Measurements from ENCODE around the gene TAOK1. TPM values are rescaled to one million over a fixed set of nuclear protein-coding genes. Genes with fewer than 3 reads are reported as not detected.
A peak's percentile ranks its signal among the peaks of the same experiment; 100 is the strongest.

Gene TAOK1
- total RNA-seq, 1 donor from 2014 or later = 127 TPM

DNA sequence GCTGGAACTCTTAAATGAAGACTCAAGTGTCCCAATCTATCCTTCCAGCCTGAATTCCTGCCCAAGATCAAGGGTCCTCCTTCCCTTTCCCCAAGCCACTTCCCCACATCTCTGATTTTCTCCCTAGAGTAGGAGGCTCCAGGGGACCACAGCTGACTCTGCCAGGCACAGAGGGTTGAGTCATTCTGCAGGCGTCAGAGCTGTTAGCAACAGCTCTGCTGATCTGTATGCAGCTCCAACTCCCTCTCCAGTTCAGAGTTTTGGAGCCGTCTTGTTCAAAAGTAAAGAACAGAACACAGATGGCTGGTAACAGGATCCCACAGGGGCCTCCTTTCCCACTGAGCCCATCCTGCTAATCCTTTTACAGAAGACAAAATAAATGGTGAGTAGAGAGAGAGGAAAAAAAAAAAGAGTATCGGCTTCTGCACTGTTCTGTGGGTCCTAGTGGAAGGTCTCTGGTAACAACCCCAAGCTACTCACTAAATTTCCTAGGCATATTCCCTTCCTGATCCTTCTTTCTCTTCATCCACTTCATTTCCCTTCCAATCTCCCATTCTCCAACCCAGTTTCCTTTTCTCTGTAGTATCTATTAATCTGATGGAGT, 13.4 kb upstream of the TAOK1 start:
- peak in 1 of 2 donors; percentile 73 for DNase-seq (ENCODE audit: low spot score in 2 of 2)
- FAIRE-seq = no peak

DNA sequence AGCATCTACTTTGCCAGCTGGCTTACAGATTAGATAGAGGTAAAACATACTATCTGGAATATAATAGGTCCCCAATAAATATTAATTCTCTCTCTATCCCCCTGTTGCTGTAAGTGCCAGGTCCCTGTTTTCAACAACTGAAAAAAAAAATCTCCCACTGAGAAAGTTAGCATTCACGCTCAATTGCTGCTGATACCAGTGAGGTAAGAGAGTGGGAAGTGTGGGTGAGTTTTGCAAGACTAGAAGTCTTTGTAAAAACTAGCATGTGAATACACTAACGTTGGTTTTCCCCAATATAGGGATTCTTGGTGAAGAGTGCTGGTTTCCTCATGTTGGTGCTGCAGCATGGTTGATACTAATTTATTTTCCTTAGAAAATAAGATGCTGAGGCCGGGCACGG, 11.7 kb upstream of the TAOK1 start:
- no peak for FAIRE-seq

DNA sequence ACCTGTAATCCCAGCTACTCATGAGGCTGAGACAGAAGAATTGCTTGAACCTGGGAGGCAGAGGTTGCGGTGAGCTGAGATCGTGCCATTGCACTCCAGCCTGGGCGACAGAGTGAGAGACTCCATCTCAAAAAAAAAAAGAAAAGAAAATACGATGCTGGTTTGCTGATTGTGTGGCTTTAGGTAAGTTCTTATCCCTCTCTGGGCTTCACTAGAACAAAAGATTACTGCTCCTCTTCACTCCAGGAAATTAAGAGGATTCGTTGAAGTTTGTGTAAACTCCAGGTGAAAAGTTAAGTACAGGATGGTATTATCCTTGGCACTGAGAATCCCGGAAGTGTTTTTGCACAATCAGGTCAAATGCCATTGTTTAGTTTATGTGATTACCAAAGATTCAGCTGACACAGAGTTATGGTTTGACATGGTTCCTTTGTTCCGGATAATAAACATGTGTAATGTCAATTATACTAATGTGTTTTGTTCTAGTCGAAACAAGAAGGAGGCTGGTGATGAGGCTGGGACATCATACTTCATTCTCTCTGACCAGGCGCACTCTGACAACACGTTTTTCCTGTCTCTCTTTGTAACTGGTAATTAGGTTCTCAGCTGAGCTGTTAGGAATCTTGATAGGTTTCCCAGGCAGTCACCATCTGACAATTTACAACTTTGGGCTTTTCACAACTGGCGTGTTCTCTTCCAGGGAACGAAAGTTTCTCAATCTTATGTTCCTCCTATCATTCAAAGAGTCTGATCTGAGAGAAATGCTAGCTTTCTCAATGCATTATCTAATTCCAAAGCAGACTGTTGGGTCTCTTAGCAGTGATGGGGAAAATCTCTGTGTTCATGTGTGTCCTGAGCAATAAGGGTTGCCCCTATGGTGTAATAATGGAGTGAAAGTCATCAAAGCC, 10.8 kb upstream of the TAOK1 start:
- FAIRE-seq (no peak), DNase-seq (ENCODE audit: low spot score in 2 of 2) (no peak)

More for the DNA sequence above, 11.7 kb upstream of the TAOK1 start:
- no peak for DNase-seq (ENCODE audit: low spot score in 2 of 2)

DNA sequence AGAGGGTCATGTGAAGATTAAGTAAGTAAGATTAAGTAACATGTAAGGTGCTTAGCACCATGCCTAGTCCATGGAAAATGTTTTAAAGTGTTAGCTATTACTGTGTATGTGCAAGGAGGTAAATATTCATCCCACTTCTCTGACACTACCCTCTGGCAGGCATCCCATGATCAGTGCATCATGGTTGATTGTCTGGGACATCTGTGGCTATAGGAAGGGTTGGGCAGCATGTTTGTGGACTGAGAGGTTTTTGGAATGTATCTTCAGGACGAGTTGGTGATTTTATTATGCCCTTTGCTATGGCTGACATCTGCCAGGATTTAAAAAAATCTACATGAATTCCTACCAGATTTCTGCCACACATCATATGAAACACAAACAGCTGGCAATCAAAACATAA, 6.5 kb upstream of the TAOK1 start:
- DNase-seq (ENCODE audit: low spot score in 2 of 2) (no peak), FAIRE-seq (no peak)

DNA sequence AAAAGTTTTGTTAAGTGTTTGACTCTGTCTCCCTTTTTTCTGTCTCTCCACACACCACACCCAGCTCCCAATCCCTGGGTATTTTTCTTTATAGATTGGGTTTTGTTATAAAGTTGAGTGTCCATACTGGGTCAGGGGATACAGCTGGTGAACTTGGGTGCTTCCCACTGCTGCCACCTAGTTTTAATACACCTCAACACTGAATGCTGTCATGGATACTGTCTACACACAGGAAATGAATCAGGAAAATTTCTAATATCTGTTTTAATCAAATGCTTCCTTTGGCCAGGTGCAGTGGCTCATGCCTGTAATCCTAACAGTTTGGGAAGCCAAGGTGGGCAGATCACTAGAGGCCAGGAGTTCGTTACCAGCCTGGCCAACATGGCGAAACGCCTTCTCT, 5.3 kb upstream of the TAOK1 start:
- FAIRE-seq (no peak), DNase-seq (ENCODE audit: low spot score in 2 of 2) (no peak)

DNA sequence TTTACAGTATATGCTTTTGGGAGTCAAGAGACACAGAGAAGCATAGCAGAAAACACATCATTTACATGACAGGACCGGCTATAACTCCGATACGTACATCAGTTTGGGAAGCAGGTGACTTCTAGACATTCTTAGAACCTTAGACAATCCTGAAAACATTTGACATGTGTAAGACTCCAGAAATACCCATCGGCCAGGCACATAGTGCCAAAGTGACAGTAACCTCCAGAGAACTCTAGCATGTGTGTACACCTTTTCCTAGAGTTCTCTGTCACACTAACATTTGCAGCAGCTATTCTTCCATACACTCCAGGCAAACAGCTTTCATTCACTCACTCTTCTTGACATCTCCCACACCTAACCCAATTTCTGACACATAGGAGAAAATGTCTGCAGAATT, 3.4 kb upstream of the TAOK1 start:
- no peak for DNase-seq (ENCODE audit: low spot score in 2 of 2)
- no peak for FAIRE-seq

DNA sequence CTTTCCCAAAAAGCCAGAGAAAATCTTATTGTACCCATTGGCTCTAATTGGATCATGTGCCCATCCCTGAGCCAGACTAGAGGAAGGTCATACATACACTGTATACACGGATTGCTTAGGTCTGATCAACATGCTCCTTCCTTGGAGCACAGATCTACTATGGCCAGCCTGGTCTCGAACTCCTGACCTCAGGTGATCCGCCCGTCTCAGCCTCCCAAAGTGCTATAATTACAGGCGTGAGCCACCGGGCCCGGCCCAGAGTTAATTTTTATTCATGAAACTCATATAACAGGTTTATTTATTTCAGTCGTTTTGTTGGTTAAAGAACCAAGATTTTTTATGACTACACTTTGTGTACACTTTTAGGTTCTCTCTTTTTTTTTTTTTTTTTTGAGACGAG, 1.2 kb upstream of the TAOK1 start:
- DNase-seq (ENCODE audit: low spot score in 2 of 2) (no peak), FAIRE-seq (no peak)

DNA sequence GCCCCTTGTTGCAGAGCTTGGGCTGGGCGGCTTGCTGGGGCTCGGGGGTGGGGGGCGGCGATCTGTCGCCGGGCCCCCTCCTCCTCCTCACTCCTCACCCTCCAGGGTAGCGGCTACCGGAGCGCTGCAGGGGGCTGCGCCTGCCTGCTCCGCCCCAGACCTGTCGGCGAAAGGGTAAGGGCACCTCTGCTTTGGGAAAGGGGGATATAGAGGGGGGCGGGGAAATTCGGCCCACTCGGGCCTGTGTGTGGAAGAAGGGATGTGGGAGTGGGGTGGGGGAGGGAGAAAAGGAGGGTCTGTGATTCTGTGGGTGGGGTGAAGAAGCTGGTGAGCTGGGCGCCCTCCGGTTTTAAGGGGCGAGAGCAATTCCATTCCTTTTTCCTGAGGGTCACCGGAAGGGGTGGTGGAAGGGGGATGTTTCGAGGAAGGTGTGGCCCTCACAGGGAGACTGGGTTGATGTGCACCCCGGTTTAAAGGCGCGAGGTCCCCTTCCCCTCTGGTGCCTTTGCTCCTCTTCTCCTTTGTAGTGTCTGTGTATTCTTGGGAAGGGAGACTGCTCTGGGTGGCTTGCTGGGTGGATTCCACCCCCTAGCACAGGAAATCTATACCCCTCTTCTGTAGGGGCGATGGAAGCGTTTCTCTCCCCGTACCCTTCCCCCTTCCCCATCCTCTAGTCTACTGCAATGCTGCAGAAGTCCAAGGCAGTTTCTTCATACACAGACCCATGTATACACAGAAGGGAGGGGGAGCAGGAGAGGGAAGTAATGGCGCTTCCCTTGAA, 878 bp downstream of the TAOK1 start:
- no peak for DNase-seq (ENCODE audit: low spot score in 2 of 2)
- FAIRE-seq = no peak

DNA sequence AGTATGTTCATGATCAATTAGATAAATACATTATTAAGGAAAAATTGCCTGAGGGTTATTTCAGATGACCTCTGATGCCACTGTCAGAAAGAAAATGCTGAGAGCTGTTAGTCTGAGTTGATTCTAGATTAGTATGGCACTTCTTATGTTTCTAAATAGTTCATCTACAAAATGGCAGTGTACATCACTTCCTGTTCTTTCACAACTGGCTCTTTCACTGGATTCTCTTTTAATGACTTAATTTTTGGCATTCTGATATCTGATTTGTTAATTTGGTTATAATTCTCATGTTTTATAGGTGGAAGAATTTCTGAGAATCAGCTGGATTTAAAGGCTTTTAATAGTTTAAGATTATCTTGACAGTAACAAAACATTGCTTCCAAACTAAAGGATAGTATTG, 3.3 kb downstream of the TAOK1 start:
- no peak for DNase-seq (ENCODE audit: low spot score in 2 of 2)
- no peak for FAIRE-seq

DNA sequence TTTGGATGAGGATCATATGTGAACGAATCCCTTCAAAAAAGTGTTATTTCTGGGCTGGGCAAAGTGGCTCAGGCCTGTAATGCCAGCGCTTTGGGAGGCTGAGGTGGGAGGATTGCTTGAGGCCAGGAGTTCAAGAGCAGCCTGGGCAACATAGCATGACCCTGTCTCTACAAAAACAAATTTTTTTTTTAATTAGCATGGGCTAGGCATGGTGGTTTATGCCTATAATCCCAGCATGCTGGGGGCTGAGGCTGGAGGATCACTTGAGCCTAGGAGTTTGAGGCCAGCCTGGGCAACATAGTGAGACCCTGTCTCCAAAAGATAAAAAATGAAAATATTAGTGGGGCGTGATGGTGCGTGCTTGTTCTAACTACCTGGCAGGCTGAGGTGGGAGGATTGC, 4.6 kb downstream of the TAOK1 start:
- FAIRE-seq (no peak), DNase-seq (ENCODE audit: low spot score in 2 of 2) (no peak)

DNA sequence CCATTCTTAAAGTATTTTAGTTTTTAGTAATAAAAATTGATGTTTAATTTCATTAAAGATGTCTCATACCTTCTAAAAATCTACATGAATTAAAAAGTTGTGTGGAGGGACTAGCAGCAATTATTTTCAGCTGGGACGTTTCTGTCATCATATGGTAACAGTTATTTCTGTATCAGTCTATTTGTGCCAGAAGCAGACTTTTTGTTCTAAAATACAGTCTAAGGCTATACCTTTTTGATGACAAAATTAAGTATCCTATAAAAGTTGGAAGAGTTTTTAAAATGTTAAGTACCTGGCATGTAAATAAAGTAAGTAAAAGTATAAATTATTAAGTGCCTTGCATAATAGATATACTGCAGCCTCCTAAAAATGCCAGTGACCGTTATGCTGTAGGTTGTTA, 5.9 kb downstream of the TAOK1 start:
- FAIRE-seq (no peak), DNase-seq (ENCODE audit: low spot score in 2 of 2) (no peak)

DNA sequence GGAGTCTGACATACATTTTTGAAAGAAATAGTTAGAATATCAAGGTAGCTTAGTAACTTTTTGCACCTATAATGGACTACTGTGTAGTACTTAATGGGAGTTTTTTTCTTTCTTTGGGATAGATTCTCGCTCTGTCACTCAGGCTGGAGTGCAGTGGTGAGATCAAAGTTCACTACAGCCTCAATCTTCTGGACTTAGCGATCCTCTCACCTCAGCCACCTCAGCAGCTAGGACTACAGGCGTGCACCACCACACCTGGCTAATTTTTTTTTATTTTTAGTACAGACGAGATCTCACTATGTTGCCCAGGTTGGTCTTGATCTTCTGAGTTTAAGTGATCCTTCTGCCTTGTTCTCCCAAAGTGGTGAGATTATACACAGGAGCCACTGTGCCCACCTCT, 9.5 kb downstream of the TAOK1 start:
- FAIRE-seq (no peak), DNase-seq (ENCODE audit: low spot score in 2 of 2) (no peak)

DNA sequence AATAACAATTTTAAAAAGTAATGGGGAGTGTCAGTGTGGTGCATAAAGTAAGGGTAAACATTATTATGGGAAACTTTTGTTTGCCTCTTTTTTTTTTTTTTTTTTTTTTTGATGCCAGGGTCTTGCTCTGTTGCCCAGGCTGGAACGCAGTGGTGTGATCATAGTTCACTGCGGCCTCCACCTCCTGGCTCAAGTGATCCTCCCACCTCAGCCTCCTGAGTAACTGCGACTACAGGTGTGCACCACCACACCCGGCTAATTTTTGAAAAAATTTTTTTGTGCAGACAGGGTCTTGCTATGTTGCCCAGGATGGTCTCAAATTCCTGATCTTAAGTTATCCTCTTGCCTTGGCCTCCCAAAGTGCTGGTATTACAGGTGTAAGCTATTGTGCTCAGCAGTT, 10.7 kb downstream of the TAOK1 start:
- FAIRE-seq (no peak), DNase-seq (ENCODE audit: low spot score in 2 of 2) (no peak)

DNA sequence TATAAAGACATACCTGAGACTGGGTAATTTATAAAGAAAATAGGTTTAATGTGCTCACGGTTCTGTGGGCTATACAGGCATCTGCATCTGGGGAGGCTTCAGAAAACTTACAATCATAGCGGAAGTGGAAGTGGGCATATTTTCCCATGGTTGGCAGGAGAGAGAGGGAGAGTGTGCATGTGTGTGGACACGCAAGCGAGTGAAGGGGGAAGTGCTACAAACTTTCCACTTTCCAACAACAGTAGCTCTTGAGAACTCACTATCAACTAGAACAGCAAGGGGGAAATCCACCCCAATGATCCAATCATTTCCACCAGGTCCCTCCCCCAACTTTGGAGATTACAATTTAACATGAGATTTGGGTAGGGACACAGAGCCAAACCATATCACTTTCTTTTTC, 11.1 kb downstream of the TAOK1 start:
- FAIRE-seq (no peak), DNase-seq (ENCODE audit: low spot score in 2 of 2) (no peak)

DNA sequence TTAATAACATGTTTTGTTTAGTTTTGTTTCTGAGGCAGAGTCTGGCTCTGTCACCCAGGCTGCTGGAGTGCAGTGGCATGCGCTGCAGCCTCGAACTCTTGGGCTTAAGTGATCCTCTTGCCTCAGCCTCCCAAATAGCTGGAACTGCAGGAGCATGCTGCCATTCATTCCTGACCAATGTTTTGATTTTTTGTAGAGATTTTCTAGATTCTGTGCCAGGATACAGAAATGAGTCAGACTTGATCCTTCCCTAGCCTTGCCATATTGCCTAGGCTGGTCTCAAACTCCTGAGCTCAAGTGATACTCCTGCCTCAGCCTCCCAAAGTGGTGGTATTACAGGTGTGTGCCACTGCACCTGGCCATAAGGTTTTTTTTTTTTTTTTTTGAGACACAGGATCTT, 17.7 kb downstream of the TAOK1 start:
- DNase-seq (ENCODE audit: low spot score in 2 of 2) = no peak
- no peak for FAIRE-seq

DNA sequence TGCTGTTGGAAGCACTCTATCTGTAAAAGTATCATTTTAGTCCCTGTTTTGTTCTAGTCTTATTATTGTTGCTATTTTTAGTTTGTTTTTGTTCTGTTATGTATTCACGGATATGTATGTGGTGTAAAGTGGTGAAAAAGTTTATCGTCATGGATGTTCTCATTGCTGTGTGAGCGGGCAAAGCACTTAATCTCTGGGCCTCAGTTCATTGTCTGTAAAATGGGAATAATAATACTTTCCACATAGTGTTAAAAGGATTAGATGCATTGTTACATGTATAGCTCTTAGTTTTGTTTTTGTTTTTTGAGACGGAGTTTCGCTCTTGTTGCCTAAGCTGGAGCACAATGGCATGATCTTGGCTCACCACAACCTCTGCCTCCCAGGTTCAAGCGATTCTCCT, 19.8 kb downstream of the TAOK1 start:
- no peak for DNase-seq (ENCODE audit: low spot score in 2 of 2)

DNA sequence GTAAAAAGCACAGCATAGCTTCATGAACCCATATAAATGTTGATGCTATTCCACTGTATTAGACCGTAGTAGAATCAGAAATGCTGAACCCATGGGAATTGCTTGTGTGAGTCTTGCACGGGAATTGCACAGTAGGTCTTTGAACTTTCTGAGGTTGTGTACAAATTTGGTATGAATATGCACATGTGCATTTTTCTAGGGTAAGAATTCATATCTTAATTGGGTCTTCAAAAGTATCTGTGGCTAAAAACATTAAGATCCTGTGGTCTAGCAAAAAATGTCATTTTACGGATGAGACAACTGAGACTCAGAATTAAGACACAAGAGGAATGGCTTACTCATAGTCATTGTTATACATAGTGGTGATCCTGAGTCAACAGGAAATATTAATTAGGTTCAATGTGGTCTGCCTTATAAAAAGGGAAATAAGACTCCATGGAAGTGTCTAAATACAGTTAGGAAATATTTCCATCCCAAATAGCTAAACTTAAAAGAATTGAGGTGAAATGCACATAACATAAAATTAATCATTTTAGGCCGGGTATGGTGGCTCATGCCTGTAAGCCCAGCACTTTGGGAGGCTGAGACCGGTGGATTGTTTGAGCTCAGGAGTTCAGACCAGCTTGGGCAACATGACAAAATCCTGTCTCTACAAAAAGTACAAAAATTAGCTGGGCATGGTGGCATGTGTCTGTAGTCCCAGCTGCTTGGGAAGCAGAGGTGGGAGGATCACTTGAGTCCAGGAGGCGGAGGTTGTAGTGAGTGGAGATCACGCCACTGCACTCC, 22.8 kb downstream of the TAOK1 start:
- no peak for FAIRE-seq
- peak in 1 of 2 donors; percentile 9 for DNase-seq (ENCODE audit: low spot score in 2 of 2)

More for the DNA sequence above, 19.8 kb downstream of the TAOK1 start:
- FAIRE-seq = no peak

DNA sequence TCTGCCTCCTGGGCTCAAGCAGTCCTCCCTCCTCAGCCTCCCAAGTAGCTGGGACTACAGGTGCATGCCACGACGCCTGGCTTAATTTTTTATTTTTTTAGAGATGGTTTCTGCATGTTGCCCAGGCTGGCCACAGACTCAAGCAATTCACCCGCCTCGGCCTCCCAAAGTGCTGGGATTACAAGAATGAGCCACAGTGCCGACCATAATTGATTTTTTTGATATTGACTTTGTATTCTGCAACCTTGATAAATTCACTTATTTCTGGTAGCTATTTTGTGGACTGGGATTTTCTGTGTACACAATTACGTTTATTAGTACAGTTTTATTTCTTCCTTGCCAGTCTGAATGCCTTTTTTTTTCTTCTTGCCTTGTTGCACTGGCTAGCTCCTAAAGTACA, 30.0 kb downstream of the TAOK1 start:
- DNase-seq (ENCODE audit: low spot score in 2 of 2) (no peak), FAIRE-seq (no peak)

DNA sequence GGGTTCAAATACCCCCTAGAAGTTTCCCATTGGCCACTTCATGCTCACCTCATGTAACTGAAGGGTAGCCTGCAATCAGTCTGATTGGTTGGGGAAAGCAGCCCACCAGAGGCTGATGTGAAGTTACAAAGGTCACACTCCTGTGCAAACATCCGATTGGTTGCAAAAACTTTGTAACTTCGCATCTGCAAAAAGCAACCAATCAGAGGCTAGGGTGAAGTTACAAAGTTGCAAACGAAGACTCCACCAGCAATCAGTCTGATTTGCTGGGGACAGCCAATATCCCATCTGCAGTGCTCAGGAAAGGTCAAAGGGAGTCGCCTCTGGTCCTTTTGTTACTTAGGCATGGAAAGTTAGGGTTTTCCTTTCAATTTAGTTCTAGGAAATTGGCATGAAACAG, 40.1 kb downstream of the TAOK1 start:
- FAIRE-seq (no peak), DNase-seq (ENCODE audit: low spot score in 2 of 2) (no peak)

DNA sequence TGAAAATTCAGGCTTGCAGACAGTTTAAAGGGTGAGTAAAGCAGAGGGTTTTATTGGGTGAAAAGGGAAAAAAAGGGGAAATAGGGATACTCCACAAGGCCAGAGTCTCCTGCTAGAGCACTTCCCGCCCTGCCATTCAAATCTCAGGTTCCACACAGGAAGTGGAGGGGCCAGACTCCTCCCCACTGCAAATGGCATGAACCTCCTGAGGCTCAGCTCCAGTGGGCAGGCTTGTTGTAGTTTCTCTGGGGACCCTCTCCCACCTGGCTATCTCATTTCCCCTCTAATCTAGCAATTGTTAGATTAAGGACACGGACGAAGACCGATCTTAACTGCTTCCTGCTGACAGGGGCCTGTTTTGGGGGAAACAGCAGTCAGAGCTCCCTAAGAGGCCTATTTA, 43.4 kb downstream of the TAOK1 start:
- FAIRE-seq (no peak), DNase-seq (ENCODE audit: low spot score in 2 of 2) (no peak)

DNA sequence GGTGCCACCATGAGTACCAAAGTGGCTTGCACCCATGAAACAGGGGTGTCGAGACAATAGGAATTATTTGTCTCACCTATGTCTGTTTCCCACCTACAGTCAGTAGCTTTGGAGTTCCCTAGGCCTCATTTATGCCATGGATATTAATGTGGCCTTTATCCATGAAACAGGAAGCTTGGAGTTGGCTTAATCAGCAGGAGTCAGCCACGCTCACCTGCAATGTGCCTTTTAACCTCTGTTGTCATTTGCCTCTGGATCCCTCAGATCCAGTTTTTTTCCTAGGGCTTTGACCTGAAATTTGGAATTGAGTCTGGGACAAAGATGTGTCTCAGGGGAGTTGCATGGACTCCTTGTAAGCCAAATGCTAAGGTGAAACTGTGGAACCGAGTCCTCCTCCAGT, 44.4 kb downstream of the TAOK1 start:
- DNase-seq (ENCODE audit: low spot score in 2 of 2) (no peak), FAIRE-seq (no peak)
